Neural cell (in vitro differentiated cells): Measurements from ENCODE around the gene CDKL4. TPM values are rescaled to one million over a fixed set of nuclear protein-coding genes. Genes with fewer than 3 reads are reported as not detected.

Source experiments
- H2AFZ ChIP-seq: fragments of 200-600, 300-800 bp; sonication (generic), shearing (Covaris generic); 2 replicates; pipeline ENCODE4 v1.6.0; 2014; ENCODE audit warnings: low read depth, mild to moderate bottlenecking, antibody characterized with exemption, low read length, moderate library complexity
- H3F3A ChIP-seq: fragments of 200-600 bp; shearing (Covaris generic); 2 replicates; pipeline ENCODE4 v1.6.1; 2016; ENCODE audit warnings: mild to moderate bottlenecking, moderate library complexity, mixed read lengths, antibody characterized with exemption, low read length; ENCODE audit not compliant: insufficient read depth, poor library complexity, severe bottlenecking
- H3K27ac ChIP-seq: fragments of 200-600, 300-800 bp; sonication (generic), shearing (Covaris generic); 2 replicates; pipeline ENCODE4 v1.5.1; 2014; ENCODE audit warnings: mild to moderate bottlenecking, low read length, moderate library complexity
- H3K27me3 ChIP-seq: fragments of 300-800, 200-600 bp; sonication (generic), shearing (Covaris generic); 2 replicates; pipeline ENCODE4 v1.6.0; 2014; ENCODE audit warnings: mild to moderate bottlenecking, low read depth, low read length, moderate library complexity; ENCODE audit not compliant: insufficient read depth
- H3K36me3 ChIP-seq: fragments of 300-800, 200-600 bp; sonication (generic), shearing (Covaris generic); 2 replicates; pipeline ENCODE4 v1.5.1; 2014; ENCODE audit warnings: mild to moderate bottlenecking, antibody characterized with exemption, low read length, moderate library complexity; ENCODE audit not compliant: insufficient read depth
- H3K4me2 ChIP-seq: fragments of 300-800, 200-600 bp; sonication (generic), shearing (Covaris generic); 2 replicates; pipeline ENCODE4 v1.6.0; 2014; ENCODE audit warnings: mild to moderate bottlenecking, low read length
- H3K4me3 ChIP-seq: fragments of 300-800, 200-600 bp; sonication (generic), shearing (Covaris generic); 2 replicates; pipeline ENCODE4 v1.5.1; 2014; ENCODE audit warnings: mild to moderate bottlenecking, low read length, moderate library complexity
- H3K79me2 ChIP-seq: fragments of 200-600 bp; shearing (Covaris generic); replicated peaks from 2 replicates; pipeline ENCODE4 v1.6.0; 2014; ENCODE audit warnings: mild to moderate bottlenecking, low read length, moderate library complexity; ENCODE audit not compliant: insufficient read depth
- H3K9ac ChIP-seq: fragments of 300-800, 200-600 bp; sonication (generic), shearing (Covaris generic); 2 replicates; pipeline ENCODE4 v1.6.1; 2016; ENCODE audit warnings: mild to moderate bottlenecking, low read length, mixed read lengths
- H3K9me2 ChIP-seq: fragments of 200-600 bp; shearing (Covaris generic); 2 replicates; pipeline ENCODE4 v1.6.1; 2016; ENCODE audit warnings: mild to moderate bottlenecking, low read length, mixed read lengths; ENCODE audit not compliant: insufficient read depth
- H3K9me3 ChIP-seq: fragments of 200-600, 300-800 bp; sonication (generic), shearing (Covaris generic); 2 replicates; pipeline ENCODE4 v1.6.1; 2016; ENCODE audit warnings: mild to moderate bottlenecking, mixed run types, low read length, moderate library complexity, mixed read lengths
- H4K20me1 ChIP-seq: fragments of 200-600 bp; shearing (Covaris generic); 2 replicates; pipeline ENCODE4 v1.6.1; 2016; ENCODE audit warnings: mild to moderate bottlenecking, mixed run types; ENCODE audit not compliant: insufficient read depth
- CTCF ChIP-seq: fragments of 450-650 bp; IDR thresholded peaks from 2 replicates; pipeline ENCODE4 v1.5.1; 2014; ENCODE audit warnings: antibody characterized with exemption, mild to moderate bottlenecking, moderate library complexity; ENCODE audit not compliant: poor library complexity, severe bottlenecking
- EP300 ChIP-seq: fragments of 450-650 bp; conservative IDR thresholded peaks from 2 replicates; pipeline ENCODE4 v1.6.1; 2014; ENCODE audit warnings: antibody characterized with exemption, mild to moderate bottlenecking, moderate library complexity; ENCODE audit not compliant: poor library complexity, severe bottlenecking
- EZH2 ChIP-seq: fragments of 200-600, 300-800 bp; shearing (Covaris generic), sonication (generic); IDR thresholded peaks from 2 replicates; pipeline ENCODE4 v1.6.1; 2014; ENCODE audit warnings: antibody characterized with exemption, low read length, borderline replicate concordance, mild to moderate bottlenecking; ENCODE audit not compliant: insufficient read depth, poor library complexity, severe bottlenecking
- MXI1 ChIP-seq: fragments of 450-650 bp; conservative IDR thresholded peaks from 2 replicates; pipeline ENCODE4 v1.6.1; 2014; ENCODE audit warnings: antibody characterized with exemption, mild to moderate bottlenecking; ENCODE audit not compliant: poor library complexity, severe bottlenecking
- POLR2AphosphoS5 ChIP-seq: IDR thresholded peaks from 2 replicates; pipeline ENCODE4 v1.6.1; 2012
- RAD21 ChIP-seq: fragments of 450-650 bp; conservative IDR thresholded peaks from 2 replicates; pipeline ENCODE4 v1.6.1; 2014; ENCODE audit warnings: antibody characterized with exemption, mild to moderate bottlenecking, moderate library complexity
- REST ChIP-seq: IDR thresholded peaks from 2 replicates; pipeline ENCODE4 v1.6.1; 2012; ENCODE audit warnings: borderline replicate concordance
- SMC3 ChIP-seq: fragments of 450-650 bp; conservative IDR thresholded peaks from 2 replicates; pipeline ENCODE4 v1.6.1; 2014; ENCODE audit warnings: antibody characterized with exemption, mild to moderate bottlenecking, moderate library complexity; ENCODE audit not compliant: poor library complexity
- TAF1 ChIP-seq: IDR thresholded peaks from 2 replicates; pipeline ENCODE4 v1.6.1; 2012; ENCODE audit warnings: low read depth
- polyA plus RNA-seq: library from polyadenylated mRNA; depleted of rRNA; stranded (reverse); fragments of >200 nt; gene quantifications from 2 replicates; pipeline ENCODE4 v1.2.3, GENCODE V29; 2014

CDKL4 gene
- polyA plus RNA-seq, 1 donor from 2014 or later, result not detected

- Histone ChIP-seq H3F3A (no peaks in the 10 kb centered on the region), H3K4me2 (no peak overlapping the region), H3K79me2 (no peaks in the 10 kb centered on the region), H3K36me3 (no peaks in the 10 kb centered on the region), H3K27ac (no peak overlapping the region), H4K20me1 (no peaks in the 10 kb centered on the region), H3K4me3 (no peak overlapping the region), H3K9me2 (no peaks in the 10 kb centered on the region), H2AFZ (no peak overlapping the region), H3K9me3 (no peaks in the 10 kb centered on the region), H3K9ac (no peak overlapping the region), H3K27me3 (no peaks in the 10 kb centered on the region)
- TF ChIP-seq EZH2, result no peak
- no peak for TF ChIP-seq RAD21
- TF ChIP-seq TAF1, result no peak
Measured at GRCh38 chr2:39194686-39195085, 49.1 kb downstream of the CDKL4 start.

- Histone ChIP-seq H3K36me3 (no peaks in the 10 kb centered on the region), H3K27me3 (no peaks in the 10 kb centered on the region), H3K9ac (no peak overlapping the region), H3K9me3 (no peaks in the 10 kb centered on the region), H3K4me2 (no peak overlapping the region), H2AFZ (no peak overlapping the region), H3K4me3 (no peak overlapping the region), H3K9me2 (no peaks in the 10 kb centered on the region), H3K79me2 (no peaks in the 10 kb centered on the region), H3F3A (no peaks in the 10 kb centered on the region), H3K27ac (no peak overlapping the region), H4K20me1 (no peaks in the 10 kb centered on the region)
- no peak for TF ChIP-seq TAF1
- TF ChIP-seq EP300, result no peak
- TF ChIP-seq POLR2AphosphoS5, result no peak
- no peak for TF ChIP-seq EZH2
- TF ChIP-seq REST, result no peak
- no peak for TF ChIP-seq MXI1
- TF ChIP-seq CTCF, result no peak
- TF ChIP-seq RAD21, result no peak
- no peak for TF ChIP-seq SMC3
Measured at GRCh38 chr2:39188960-39189494, 54.7 kb downstream of the CDKL4 start.

GRCh38 chr2:39183673-39184072 is 60.1 kb downstream of the CDKL4 start:
- Histone ChIP-seq H2AFZ (no peak overlapping the region), H3K9me2 (no peaks in the 10 kb centered on the region)

More at GRCh38 chr2:39183673-39184072, 60.1 kb downstream of the CDKL4 start:
- Histone ChIP-seq H3K36me3 (no peaks in the 10 kb centered on the region), H3K9ac (no peak overlapping the region), H3F3A (no peaks in the 10 kb centered on the region), H3K4me2 (no peak overlapping the region), H3K27ac (no peak overlapping the region), H3K9me3 (no peaks in the 10 kb centered on the region), H3K4me3 (no peak overlapping the region), H4K20me1 (no peaks in the 10 kb centered on the region), H3K79me2 (no peaks in the 10 kb centered on the region), H3K27me3 (no peaks in the 10 kb centered on the region)
- TF ChIP-seq RAD21, result no peak
